Heart left ventricle (tissue), 16 donors: ENCODE measurements around the gene MARCHF10. TPM values are rescaled to one million over a fixed set of nuclear protein-coding genes. Genes with fewer than 3 reads are reported as not detected.

Experiments used
- ATAC-seq, 4 donors: fragments of 200-7000 bp; cut with Tn5 transposase; one replicate each; pipeline ENCODE4 v1.9.1; 2020 to 2022; ENCODE audit warnings: moderate library complexity in 4 of 4, mild to moderate bottlenecking in 3 of 4, moderate number of reproducible peaks in 1 of 4
- DNase-seq, 5 donors: peaks; one replicate each; pipeline ENCODE4 v3.0.0-alpha.2; 2020
- H3K27ac ChIP-seq, 12 donors: fragments of 200-600 bp; sonication (generic) in 4 of 12; one replicate each; pipeline versions ENCODE4 v1.5.0 to v1.8.0; 2016 to 2022; ENCODE audit warnings: mild to moderate bottlenecking in 2 of 12
- H3K27me3 ChIP-seq, 9 donors: fragments of 200-600 bp; sonication (generic) in 2 of 9; one replicate each; pipeline versions ENCODE4 v1.5.1 to v1.8.0; 2016 to 2022; ENCODE audit warnings: mild to moderate bottlenecking in 3 of 9
- H3K36me3 ChIP-seq, 9 donors: fragments of 200-600 bp; sonication (generic) in 2 of 9; one replicate each; pipeline versions ENCODE4 v1.5.0 to v1.8.0; 2018 to 2022; ENCODE audit warnings: mild to moderate bottlenecking in 2 of 9
- H3K4me1 ChIP-seq, 12 donors: fragments of 200-600 bp; sonication (generic) in 4 of 12; one replicate each; pipeline versions ENCODE4 v1.5.0 to v1.8.0; 2016 to 2022; ENCODE audit warnings: mild to moderate bottlenecking in 3 of 12
- H3K4me3 ChIP-seq, 12 donors: fragments of 200-600 bp; sonication (generic) in 4 of 12; one replicate each; pipeline versions ENCODE4 v1.5.0 to v1.8.0; 2017 to 2022; ENCODE audit warnings: mild to moderate bottlenecking in 9 of 12, moderate library complexity in 4 of 12
- H3K9me3 ChIP-seq, 12 donors: fragments of 200-600 bp; sonication (generic) in 4 of 12; one replicate each; pipeline versions ENCODE4 v1.5.0 to v1.8.0; 2016 to 2022; ENCODE audit warnings: mild to moderate bottlenecking in 1 of 12
- CTCF ChIP-seq, 12 donors: fragments of 200-600 bp; sonication (generic) in 4 of 12; IDR thresholded peaks; one replicate each; pipeline versions ENCODE4 v1.5.0 to v1.8.0; 2018 to 2022; ENCODE audit warnings: antibody characterized with exemption in 12 of 12, mild to moderate bottlenecking in 5 of 12
- POLR2A ChIP-seq, 2 donors: fragments of 450-650 bp; IDR thresholded peaks; one replicate each; pipeline ENCODE4 v1.6.1; 2017; ENCODE audit warnings: antibody characterized with exemption in 2 of 2, mild to moderate bottlenecking in 2 of 2, moderate library complexity in 2 of 2
- WGBS, 4 donors: extraction: QIAGEN DNeasy Blood & Tissue Kit in 2 of 4; methylation state at CpG; one replicate each; pipeline versions ENCODE4 v1.1.5 to v1.1.7; 2013 to 2018; 5-methylcytosine and 5-hydroxymethylcytosine counted together
- intact Hi-C, 10 donors: fragments of 100-400 bp; cut with DNase I; formaldehyde crosslinking; loops; one replicate each; pipeline versions ENCODE4 v1.11.1 to v1.14.2; 2022
- polyA plus RNA-seq, 2 donors: library from polyadenylated mRNA; stranded (reverse); fragments of 200-250 nt; gene quantifications; one replicate each; pipeline ENCODE4 v1.2.3, GENCODE V29; 2013
- total RNA-seq, 9 donors: library from RNA; depleted of rRNA in 2 of 9; stranded (reverse); fragments of >200 nt in 2 of 9; fragmentation: NEBNext Ultra II Directional in 3 of 9; extraction: Animal tissue kit (Norgen Biotek cat#: 25700) in 3 of 9; gene quantifications; one replicate each; pipeline versions ENCODE4 v1.1.0 to v1.2.4, GENCODE V29; 2016 to 2023
- donor health status: ischemic (EF 13 %, LVEDD 7.1; RV severe dilation, severe dysfunction).
- donor health status: healthy with polysubstance abuse.
- donor health status: DM: no; HTN: yes; CAD: no.
- donor health status: DM: no; HTN: no; CAD: no.
- donor health status: ischemic (EF 25% LVEDD 6.9; RV normal size, moderate dysfunction).
- donor health status: ischemic (EF 25% LVEDD 5.7; RV mildly dilated, moderate dysfunction).
- donor health status: healthy.
- donor health status: DM: yes; HTN: yes; CAD: no.
- donor health status: ischemic (EF 35%, LVEDD 5.7; RV mildly dilated, moderate dysfunction).
- donor health status: nonischemic (EF 11% LVEDD 7.7; RV severe dilation, severe dysfunction).
- donor health status: DM: yes; HTN: yes; CAD: no.
- donor health status: PGD.
- donor health status: ischemic (EF 29% LVEDD 5.4; RV normal size, mild dysfunction).
- donor health status: nonischemic (EF 23%, LVEDD 6.1; RV moderate dilation, normal function).

MARCHF10 gene
- total and polyA plus RNA-seq, 11 donors: not detected

GRCh38 chr17:62780951-62781350 is 27.2 kb downstream of the MARCHF10 start:
- H3K27me3 ChIP-seq: no peaks in the 10 kb centered on the region
- no peak overlapping the region for H3K4me3 ChIP-seq
- no peaks in the 10 kb centered on the region for H3K4me1 ChIP-seq
- ATAC-seq (no peak), DNase-seq (no peak)
- H3K27ac ChIP-seq: no peak overlapping the region
- intact Hi-C loops: no loop called here
- TF ChIP-seq CTCF (IDR thresholded peaks at IDR 0.05): no peak
- no peak for TF ChIP-seq POLR2A (IDR thresholded peaks at IDR 0.05)
- no peaks in the 10 kb centered on the region for H3K36me3 ChIP-seq
- peaks cover 0 to 11% (median 0%) of the 10 kb centered on the region in 12 donors for H3K9me3 ChIP-seq
- 79 to 87% (median 81%) methylated on average over 6 of the region's 6 CpGs for WGBS, 4 donors

GRCh38 chr17:62780269-62780668 is 27.8 kb downstream of the MARCHF10 start:
- intact Hi-C loops: no loop called here
- Histone ChIP-seq H3K4me3 (no peak overlapping the region), H3K4me1 (no peaks in the 10 kb centered on the region), H3K27me3 (no peaks in the 10 kb centered on the region), H3K27ac (no peak overlapping the region), H3K36me3 (no peaks in the 10 kb centered on the region), H3K9me3 (peaks cover 0 to 9% (median 0%) of the 10 kb centered on the region in 12 donors)
- DNase-seq (peak in 3 of 5 donors; percentile 29 to 50 (median 45)), ATAC-seq (peak in 3 of 4 donors; percentile 65 to 80 (median 67))
- 62 to 71% (median 64%) methylated on average over 6 to 7 of the region's 7 CpGs for WGBS, 4 donors
- no peak for TF ChIP-seq CTCF (IDR thresholded peaks at IDR 0.05)

- ATAC-seq (peak in 2 of 4 donors; percentile 20 to 47), DNase-seq (peak in 1 of 5 donors; percentile 27)
- 58 to 66% (median 62%) methylated on average over 21 of the region's 21 CpGs for WGBS, 4 donors
- intact Hi-C loops: no loop called here
- TF ChIP-seq POLR2A (IDR thresholded peaks at IDR 0.05) (no peak), CTCF (IDR thresholded peaks at IDR 0.05) (no peak)
- peaks cover 0 to 3% (median 0%) of the 10 kb centered on the region in 12 donors for H3K9me3 ChIP-seq
- no peak overlapping the region for H3K4me3 ChIP-seq
- H3K4me1 ChIP-seq: no peaks in the 10 kb centered on the region
- H3K27ac ChIP-seq: no peak overlapping the region
- no peaks in the 10 kb centered on the region for H3K27me3 ChIP-seq
- no peaks in the 10 kb centered on the region for H3K36me3 ChIP-seq
Observed at GRCh38 chr17:62778990-62779681, 29.0 kb downstream of the MARCHF10 start.

GRCh38 chr17:62775876-62776275 is 32.2 kb downstream of the MARCHF10 start:
- Histone ChIP-seq H3K27me3 (no peaks in the 10 kb centered on the region), H3K4me3 (no peak overlapping the region), H3K4me1 (no peaks in the 10 kb centered on the region), H3K27ac (no peak overlapping the region), H3K36me3 (no peaks in the 10 kb centered on the region), H3K9me3 (no peaks in the 10 kb centered on the region)
- no peak for ATAC-seq
- no peak for DNase-seq
- intact Hi-C loops: no loop called here
- WGBS, 4 donors: 96 to 98% (median 97%) methylated on average over 4 of the region's 4 CpGs
- TF ChIP-seq POLR2A (IDR thresholded peaks at IDR 0.05): no peak
- TF ChIP-seq CTCF (IDR thresholded peaks at IDR 0.05): no peak
